A549 (cell line): ENCODE data around the gene ACOT4. TPM values are rescaled to one million over a fixed set of nuclear protein-coding genes. Genes with fewer than 3 reads are reported as not detected.
A peak's percentile ranks its signal among the peaks of the same experiment; 100 is the strongest.

Source experiments
- ATAC-seq, 2 experiments: fragments of 200-7000 bp in 1 of 2; fragments of >200 bp in 1 of 2; cut with Nextera tagmentation in 1 of 2; cut with Tn5 transposase in 1 of 2; 3 replicates each; pipeline versions ENCODE4 v1.8.0 to v1.9.1; 2018 to 2020; ENCODE audit warnings: mild to moderate bottlenecking in 1 of 2, moderate library complexity in 1 of 2
- CTCF ChIA-PET: fragments of 300-600 bp; sonication (Branson Sonifier 250); formaldehyde crosslinking; extraction: SDS; loops from one replicate; lab custom pipeline; 2021; ENCODE audit warnings: antibody characterized with exemption, inconsistent platforms; lab: Yijun Ruan, JAX
- POLR2A ChIA-PET: fragments of 350-600 bp; formaldehyde crosslinking; extraction: SDS; loops from one replicate; lab custom pipeline; 2021; ENCODE audit warnings: antibody characterized with exemption, inconsistent platforms; lab: Yijun Ruan, JAX
- DNase-seq, 2 experiments: peaks; one replicate each; pipeline versions ENCODE4 v3.0.0 to v3.0.0-alpha.2; 2011 to 2016; ENCODE audit warnings: low read depth in 1 of 2, low spot score in 1 of 2
- FAIRE-seq: peaks from 2 replicates; lab custom pipeline; 2011; peaks lifted over from hg19 to GRCh38; lab: Jason Lieb, UNC
- H3K27ac ChIP-seq, 2 experiments: fragments of >200 bp; sonication (Bioruptor Twin); formaldehyde crosslinking; 3 replicates each; pipeline ENCODE4 v1.5.1; 2016 to 2017
- H3K4me1 ChIP-seq: fragments of >200 bp; sonication (Bioruptor Twin); formaldehyde crosslinking; 3 replicates; pipeline ENCODE4 v1.6.1; 2016
- H3K4me2 ChIP-seq: fragments of >200 bp; sonication (Bioruptor Twin); formaldehyde crosslinking; 3 replicates; pipeline ENCODE4 v1.6.1; 2016
- H3K4me3 ChIP-seq: fragments of >200 bp; sonication (Bioruptor Twin); formaldehyde crosslinking; 3 replicates; pipeline ENCODE4 v1.5.1; 2016
- H3K9me3 ChIP-seq: fragments of >200 bp; sonication (Bioruptor Twin); formaldehyde crosslinking; 3 replicates; pipeline ENCODE4 v1.6.1; 2016
- BHLHE40 ChIP-seq: IDR thresholded peaks from 2 replicates; pipeline ENCODE4 v1.6.1; 2012; ENCODE audit warnings: low read depth, low read length, inconsistent platforms
- CBX8 ChIP-seq: fragments of 200-600 bp; sonication (generic); IDR thresholded peaks from 2 replicates; pipeline ENCODE4 v1.6.1; 2016
- CHD2 ChIP-seq: fragments of 150-350 bp; IDR thresholded peaks from 2 replicates; pipeline ENCODE4 v1.6.1; 2014; ENCODE audit warnings: low read length; ENCODE audit not compliant: partially characterized antibody
- CHD4 ChIP-seq: fragments of 200-600 bp; sonication (generic); IDR thresholded peaks from 2 replicates; pipeline ENCODE4 v1.6.1; 2016; ENCODE audit warnings: antibody characterized with exemption, mild to moderate bottlenecking, borderline replicate concordance
- EHF ChIP-seq: fragments of 250-450 bp; sonication (Bioruptor Pico); IDR thresholded peaks from 2 replicates; pipeline ENCODE4 v1.5.0; 2020; ENCODE audit warnings: mild to moderate bottlenecking
- EHMT2 ChIP-seq: fragments of 200-600 bp; sonication (generic); IDR thresholded peaks from 2 replicates; pipeline ENCODE4 v1.6.1; 2016; ENCODE audit warnings: antibody characterized with exemption, low read depth, mild to moderate bottlenecking, moderate library complexity
- EP300 ChIP-seq, 2 experiments: fragments of >200 bp; sonication (Bioruptor Twin); formaldehyde crosslinking; IDR thresholded peaks; 2 replicates in 1 of 2; 3 replicates in 1 of 2; pipeline ENCODE4 v1.6.1; 2016 to 2017
- FOSB ChIP-seq: fragments of 250-450 bp; sonication (Bioruptor Pico); IDR thresholded peaks from 2 replicates; pipeline ENCODE4 v1.5.0; 2020; ENCODE audit warnings: mild to moderate bottlenecking, moderate library complexity
- FOXS1 ChIP-seq: fragments of 250-450 bp; sonication (Bioruptor Pico); IDR thresholded peaks from 2 replicates; pipeline ENCODE4 v1.5.0; 2020; ENCODE audit warnings: mild to moderate bottlenecking, moderate library complexity
- GATA3 ChIP-seq: IDR thresholded peaks from 2 replicates; pipeline ENCODE4 v1.6.1; 2012; ENCODE audit warnings: borderline replicate concordance
- HOXB13 ChIP-seq: fragments of 250-450 bp; sonication (Bioruptor Pico); IDR thresholded peaks from 2 replicates; pipeline ENCODE4 v1.5.0; 2020; ENCODE audit warnings: low read depth, mild to moderate bottlenecking, moderate library complexity
- JUN ChIP-seq, 2 experiments: fragments of >200 bp; sonication (Bioruptor Twin); formaldehyde crosslinking; IDR thresholded peaks; 2 replicates in 1 of 2; 3 replicates in 1 of 2; pipeline ENCODE4 v1.6.1; 2016 to 2017
- JUNB ChIP-seq: fragments of >200 bp; sonication (Bioruptor Twin); formaldehyde crosslinking; IDR thresholded peaks from 2 replicates; pipeline ENCODE4 v1.6.1; 2016
- KDM1A ChIP-seq: fragments of 200-600 bp; sonication (generic); IDR thresholded peaks from 2 replicates; pipeline ENCODE4 v1.6.1; 2016; ENCODE audit warnings: low read depth, mild to moderate bottlenecking
- MAFK ChIP-seq: fragments of 450-650 bp; IDR thresholded peaks from 2 replicates; pipeline ENCODE4 v1.6.1; 2014; ENCODE audit not compliant: partially characterized antibody
- MYC ChIP-seq: IDR thresholded peaks from 2 replicates; pipeline ENCODE4 v1.6.1; 2012; ENCODE audit warnings: mild to moderate bottlenecking, inconsistent platforms, low read length, improper control_type of control experiment, borderline replicate concordance
- NFE2L2 ChIP-seq: fragments of 150-350 bp; conservative IDR thresholded peaks from 2 replicates; pipeline ENCODE4 v1.6.1; 2014; ENCODE audit warnings: low read length
- NPAS2 ChIP-seq: fragments of 250-450 bp; sonication (Bioruptor Pico); IDR thresholded peaks from 2 replicates; pipeline ENCODE4 v1.8.0; 2022; ENCODE audit warnings: mild to moderate bottlenecking, moderate library complexity, borderline replicate concordance
- RAD21 ChIP-seq, 2 experiments: fragments of >200 bp in 1 of 2; sonication (Bioruptor Twin) in 1 of 2; formaldehyde crosslinking in 1 of 2; IDR thresholded peaks in 1 of 2; conservative IDR thresholded peaks in 1 of 2; 2 replicates in 1 of 2; 3 replicates in 1 of 2; pipeline ENCODE4 v1.6.1; 2012 to 2018; ENCODE audit warnings: inconsistent platforms in 1 of 2
- RCOR1 ChIP-seq: fragments of 150-350 bp; IDR thresholded peaks from 2 replicates; pipeline ENCODE4 v1.6.1; 2014; ENCODE audit warnings: antibody characterized with exemption, low read length, low read depth
- RNF2 ChIP-seq: fragments of 200-600 bp; sonication (generic); IDR thresholded peaks from 2 replicates; pipeline ENCODE4 v1.6.1; 2016; ENCODE audit warnings: low read depth, mild to moderate bottlenecking, antibody characterized with exemption, moderate library complexity, borderline replicate concordance
- SMC3 ChIP-seq: fragments of >200 bp; sonication (Bioruptor Twin); formaldehyde crosslinking; IDR thresholded peaks from 3 replicates; pipeline ENCODE4 v1.6.1; 2018; ENCODE audit warnings: inconsistent platforms
- TFCP2L1 ChIP-seq: fragments of 250-450 bp; sonication (Bioruptor Pico); IDR thresholded peaks from 2 replicates; pipeline ENCODE4 v1.5.0; 2021; ENCODE audit warnings: mild to moderate bottlenecking
- TP53 ChIP-seq: fragments of 250-450 bp; sonication (Bioruptor Pico); IDR thresholded peaks from 2 replicates; pipeline ENCODE4 v1.5.0; 2021; ENCODE audit warnings: mild to moderate bottlenecking, moderate library complexity
- ZC3H11A ChIP-seq: fragments of 450-650 bp; IDR thresholded peaks from 2 replicates; pipeline ENCODE4 v1.6.1; 2014; ENCODE audit warnings: antibody characterized with exemption, mild to moderate bottlenecking
- ZNF302 ChIP-seq: fragments of 250-450 bp; sonication (Bioruptor Pico); IDR thresholded peaks from 2 replicates; pipeline ENCODE4 v1.9.0; 2021; ENCODE audit warnings: inconsistent platforms, mild to moderate bottlenecking, moderate library complexity
- ZSCAN20 ChIP-seq: fragments of 250-450 bp; sonication (Bioruptor Pico); IDR thresholded peaks from 2 replicates; pipeline ENCODE4 v1.8.0; 2022; ENCODE audit warnings: mild to moderate bottlenecking, moderate library complexity
- WGBS: methylation state at CpG from one replicate; pipeline ENCODE4 v1.1.6; 2017; ENCODE audit errors: missing lambda C conversion rate; 5-methylcytosine and 5-hydroxymethylcytosine counted together
- polyA minus RNA-seq: library from RNA; depleted of rRNA, polyadenylated mRNA; stranded (reverse); fragments of >200 nt; gene quantifications from 2 replicates; pipeline ENCODE4 v1.2.3, GENCODE V29; 2011; rRNA and poly(A)+ RNA removed
- polyA plus RNA-seq, 4 experiments: library from polyadenylated mRNA; depleted of rRNA in 3 of 4; stranded (reverse); fragments of >200 nt; fragmentation: RNase III in 1 of 4; extraction: RNeasy Plus Mini Kit Qiagen cat#74134 plus additional on column Dnase treatment in 1 of 4; gene quantifications; 2 replicates in 3 of 4; 3 replicates in 1 of 4; pipeline ENCODE4 v1.2.3, GENCODE V29; 2011 to 2017
- TF ChIP-seq, protein P1 (sequence below): IDR thresholded peaks from 2 replicates; pipeline ENCODE4 v1.6.1; 2012
- TF ChIP-seq, protein P2 (sequence below): fragments of 200-600 bp; sonication (generic); IDR thresholded peaks from 2 replicates; pipeline ENCODE4 v1.6.1; 2016; ENCODE audit warnings: antibody characterized with exemption, mild to moderate bottlenecking, moderate library complexity
- TF ChIP-seq, protein P3 (sequence below): fragments of 450-650 bp; IDR thresholded peaks from 2 replicates; pipeline ENCODE4 v1.6.1; 2014; ENCODE audit warnings: antibody characterized with exemption
- TF ChIP-seq, protein P4 (sequence below): IDR thresholded peaks from 2 replicates; pipeline ENCODE4 v1.6.1; 2012; ENCODE audit warnings: low read depth, borderline replicate concordance
- TF ChIP-seq, protein P5 (sequence below): fragments of >200 bp; sonication (Bioruptor Twin); formaldehyde crosslinking; IDR thresholded peaks from 3 replicates; pipeline ENCODE4 v1.5.1; 2016

Gene ACOT4, protein sequence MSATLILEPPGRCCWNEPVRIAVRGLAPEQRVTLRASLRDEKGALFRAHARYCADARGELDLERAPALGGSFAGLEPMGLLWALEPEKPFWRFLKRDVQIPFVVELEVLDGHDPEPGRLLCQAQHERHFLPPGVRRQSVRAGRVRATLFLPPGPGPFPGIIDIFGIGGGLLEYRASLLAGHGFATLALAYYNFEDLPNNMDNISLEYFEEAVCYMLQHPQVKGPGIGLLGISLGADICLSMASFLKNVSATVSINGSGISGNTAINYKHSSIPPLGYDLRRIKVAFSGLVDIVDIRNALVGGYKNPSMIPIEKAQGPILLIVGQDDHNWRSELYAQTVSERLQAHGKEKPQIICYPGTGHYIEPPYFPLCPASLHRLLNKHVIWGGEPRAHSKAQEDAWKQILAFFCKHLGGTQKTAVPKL
- polyA plus RNA-seq (2011; rRNA removed) (2.7 and 3.4 TPM in 2 replicates), polyA plus RNA-seq (2017; fragmentation: RNase III; extraction: RNeasy Plus Mini Kit Qiagen cat#74134 plus additional on column Dnase treatment) (1.6 TPM in 3 replicates), polyA minus RNA-seq (1.4 and 1.7 TPM in 2 replicates)
- 1.3 and 1.9 TPM in 2 replicates for polyA plus RNA-seq (2012; cell fraction: cytosol; rRNA removed)
- polyA plus RNA-seq (2012; cell fraction: nucleus; rRNA removed): 1.2 and 1.5 TPM in 2 replicates

DNA sequence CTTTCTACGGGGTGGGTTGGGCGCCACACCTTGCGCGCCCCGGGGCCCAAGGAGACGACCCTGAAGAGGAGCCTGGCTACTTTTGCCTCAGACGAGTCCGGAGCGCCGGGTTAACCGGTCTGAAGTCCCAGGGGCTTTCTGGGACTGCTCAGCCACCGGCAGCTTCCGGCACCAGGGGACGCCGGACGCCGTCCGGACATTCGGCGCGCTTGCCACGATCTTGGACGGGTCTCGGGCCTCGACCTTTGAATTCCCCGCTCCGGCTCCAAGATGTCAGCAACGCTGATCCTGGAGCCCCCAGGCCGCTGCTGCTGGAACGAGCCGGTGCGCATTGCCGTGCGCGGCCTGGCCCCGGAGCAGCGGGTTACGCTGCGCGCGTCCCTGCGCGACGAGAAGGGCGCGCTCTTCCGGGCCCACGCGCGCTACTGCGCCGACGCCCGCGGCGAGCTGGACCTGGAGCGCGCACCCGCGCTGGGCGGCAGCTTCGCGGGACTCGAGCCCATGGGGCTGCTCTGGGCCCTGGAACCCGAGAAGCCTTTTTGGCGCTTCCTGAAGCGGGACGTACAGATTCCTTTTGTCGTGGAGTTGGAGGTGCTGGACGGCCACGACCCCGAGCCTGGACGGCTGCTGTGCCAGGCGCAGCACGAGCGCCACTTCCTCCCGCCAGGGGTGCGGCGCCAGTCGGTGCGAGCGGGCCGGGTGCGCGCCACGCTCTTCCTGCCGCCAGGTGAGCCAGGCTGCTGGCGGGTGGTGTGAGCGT is at the start of gene ACOT4:
Gene ACOT4 (plus strand): TSS at position 184 of the 760 bp plus-strand sequence. CDS start 87 bp downstream, at position 271.
- peak within 1 kb of the TSS; percentile 73 to 85 for H3K27ac ChIP-seq
- FAIRE-seq: no peak
- TF ChIP-seq CHD4 (no peak), TFCP2L1 (CRISPR knock-in tag) (no peak), FOSB (CRISPR knock-in tag) (no peak), ZC3H11A (no peak), RAD21 (conservative IDR thresholded peaks at IDR 0.05 in 1 of 2, IDR thresholded peaks at IDR 0.05 in 1 of 2) (no peak), ZNF302 (CRISPR knock-in tag) (no peak), GATA3 (no peak), JUN (IDR thresholded peaks at IDR 0.05) (peak in 1 of 2 experiments; percentile 50; a peak in 2 of 5 replicates), SMC3 (0 out of 3 replicates have a peak, but pooled peaks have one; percentile 13), RCOR1 (no peak), FOXS1 (CRISPR knock-in tag) (no peak), NFE2L2 (no peak), JUNB (no peak), MYC (no peak), CBX8 (no peak), ZSCAN20 (CRISPR knock-in tag) (no peak), EHMT2 (no peak), EP300 (IDR thresholded peaks at IDR 0.05) (no peak), KDM1A (no peak), EHF (CRISPR knock-in tag) (no peak), NPAS2 (CRISPR knock-in tag) (no peak), CHD2 (no peak), MAFK (no peak), HOXB13 (CRISPR knock-in tag) (no peak), TP53 (CRISPR knock-in tag) (no peak), BHLHE40 (no peak), RNF2 (no peak)
- TF ChIP-seq, protein P1, sequence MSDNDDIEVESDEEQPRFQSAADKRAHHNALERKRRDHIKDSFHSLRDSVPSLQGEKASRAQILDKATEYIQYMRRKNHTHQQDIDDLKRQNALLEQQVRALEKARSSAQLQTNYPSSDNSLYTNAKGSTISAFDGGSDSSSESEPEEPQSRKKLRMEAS: peak; percentile 78
- TF ChIP-seq, protein P2, sequence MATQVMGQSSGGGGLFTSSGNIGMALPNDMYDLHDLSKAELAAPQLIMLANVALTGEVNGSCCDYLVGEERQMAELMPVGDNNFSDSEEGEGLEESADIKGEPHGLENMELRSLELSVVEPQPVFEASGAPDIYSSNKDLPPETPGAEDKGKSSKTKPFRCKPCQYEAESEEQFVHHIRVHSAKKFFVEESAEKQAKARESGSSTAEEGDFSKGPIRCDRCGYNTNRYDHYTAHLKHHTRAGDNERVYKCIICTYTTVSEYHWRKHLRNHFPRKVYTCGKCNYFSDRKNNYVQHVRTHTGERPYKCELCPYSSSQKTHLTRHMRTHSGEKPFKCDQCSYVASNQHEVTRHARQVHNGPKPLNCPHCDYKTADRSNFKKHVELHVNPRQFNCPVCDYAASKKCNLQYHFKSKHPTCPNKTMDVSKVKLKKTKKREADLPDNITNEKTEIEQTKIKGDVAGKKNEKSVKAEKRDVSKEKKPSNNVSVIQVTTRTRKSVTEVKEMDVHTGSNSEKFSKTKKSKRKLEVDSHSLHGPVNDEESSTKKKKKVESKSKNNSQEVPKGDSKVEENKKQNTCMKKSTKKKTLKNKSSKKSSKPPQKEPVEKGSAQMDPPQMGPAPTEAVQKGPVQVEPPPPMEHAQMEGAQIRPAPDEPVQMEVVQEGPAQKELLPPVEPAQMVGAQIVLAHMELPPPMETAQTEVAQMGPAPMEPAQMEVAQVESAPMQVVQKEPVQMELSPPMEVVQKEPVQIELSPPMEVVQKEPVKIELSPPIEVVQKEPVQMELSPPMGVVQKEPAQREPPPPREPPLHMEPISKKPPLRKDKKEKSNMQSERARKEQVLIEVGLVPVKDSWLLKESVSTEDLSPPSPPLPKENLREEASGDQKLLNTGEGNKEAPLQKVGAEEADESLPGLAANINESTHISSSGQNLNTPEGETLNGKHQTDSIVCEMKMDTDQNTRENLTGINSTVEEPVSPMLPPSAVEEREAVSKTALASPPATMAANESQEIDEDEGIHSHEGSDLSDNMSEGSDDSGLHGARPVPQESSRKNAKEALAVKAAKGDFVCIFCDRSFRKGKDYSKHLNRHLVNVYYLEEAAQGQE: no peak
- TF ChIP-seq, protein P3, sequence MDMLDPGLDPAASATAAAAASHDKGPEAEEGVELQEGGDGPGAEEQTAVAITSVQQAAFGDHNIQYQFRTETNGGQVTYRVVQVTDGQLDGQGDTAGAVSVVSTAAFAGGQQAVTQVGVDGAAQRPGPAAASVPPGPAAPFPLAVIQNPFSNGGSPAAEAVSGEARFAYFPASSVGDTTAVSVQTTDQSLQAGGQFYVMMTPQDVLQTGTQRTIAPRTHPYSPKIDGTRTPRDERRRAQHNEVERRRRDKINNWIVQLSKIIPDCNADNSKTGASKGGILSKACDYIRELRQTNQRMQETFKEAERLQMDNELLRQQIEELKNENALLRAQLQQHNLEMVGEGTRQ: no peak
- TF ChIP-seq, protein P4, sequence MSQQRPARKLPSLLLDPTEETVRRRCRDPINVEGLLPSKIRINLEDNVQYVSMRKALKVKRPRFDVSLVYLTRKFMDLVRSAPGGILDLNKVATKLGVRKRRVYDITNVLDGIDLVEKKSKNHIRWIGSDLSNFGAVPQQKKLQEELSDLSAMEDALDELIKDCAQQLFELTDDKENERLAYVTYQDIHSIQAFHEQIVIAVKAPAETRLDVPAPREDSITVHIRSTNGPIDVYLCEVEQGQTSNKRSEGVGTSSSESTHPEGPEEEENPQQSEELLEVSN: peak; percentile 74
- TF ChIP-seq, protein P5, sequence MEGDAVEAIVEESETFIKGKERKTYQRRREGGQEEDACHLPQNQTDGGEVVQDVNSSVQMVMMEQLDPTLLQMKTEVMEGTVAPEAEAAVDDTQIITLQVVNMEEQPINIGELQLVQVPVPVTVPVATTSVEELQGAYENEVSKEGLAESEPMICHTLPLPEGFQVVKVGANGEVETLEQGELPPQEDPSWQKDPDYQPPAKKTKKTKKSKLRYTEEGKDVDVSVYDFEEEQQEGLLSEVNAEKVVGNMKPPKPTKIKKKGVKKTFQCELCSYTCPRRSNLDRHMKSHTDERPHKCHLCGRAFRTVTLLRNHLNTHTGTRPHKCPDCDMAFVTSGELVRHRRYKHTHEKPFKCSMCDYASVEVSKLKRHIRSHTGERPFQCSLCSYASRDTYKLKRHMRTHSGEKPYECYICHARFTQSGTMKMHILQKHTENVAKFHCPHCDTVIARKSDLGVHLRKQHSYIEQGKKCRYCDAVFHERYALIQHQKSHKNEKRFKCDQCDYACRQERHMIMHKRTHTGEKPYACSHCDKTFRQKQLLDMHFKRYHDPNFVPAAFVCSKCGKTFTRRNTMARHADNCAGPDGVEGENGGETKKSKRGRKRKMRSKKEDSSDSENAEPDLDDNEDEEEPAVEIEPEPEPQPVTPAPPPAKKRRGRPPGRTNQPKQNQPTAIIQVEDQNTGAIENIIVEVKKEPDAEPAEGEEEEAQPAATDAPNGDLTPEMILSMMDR: 0 out of 3 replicates have a peak, but pooled peaks have one; percentile 11

More for the DNA sequence above, at the start of gene ACOT4:
- 19% methylated on average over 21 of the region's 89 CpGs for WGBS
- Histone ChIP-seq H3K4me3 (peak within 1 kb of the TSS; percentile 55), H3K4me2 (peak within 1 kb of the TSS; percentile 60), H3K9me3 (no peaks in the 10 kb centered on the region), H3K4me1 (no peaks in the 10 kb centered on the region)
- ATAC-seq (peak; percentile 90 to 91), DNase-seq (peak; percentile 49 to 62)
- ChIA-PET CTCF (interaction anchor here (0.7 to 1.6 kb wide), 10 partner anchors 11 to 83 kb away, joined by 3 to 6 read pairs (median 3); partner anchors contain the start of genes ACOT1 and ACOT6), POLR2A (interaction anchor here (0.9 to 1.2 kb wide), 4 partner anchors 21 to 101 kb away, joined by 3 to 8 read pairs (median 4); partner anchors contain the start of genes ACOT2, ACOT6 and RIOX1)
